ENCODE results near the gene CDK17.
A peak's percentile ranks its signal among the peaks of the same experiment; 100 is the strongest.
"Not testable (repeated sequence)": the region's sequence is repeated elsewhere in the genome, so short reads cannot be mapped to it uniquely, and the experiment has no call there.

CDK17 gene

DNA sequence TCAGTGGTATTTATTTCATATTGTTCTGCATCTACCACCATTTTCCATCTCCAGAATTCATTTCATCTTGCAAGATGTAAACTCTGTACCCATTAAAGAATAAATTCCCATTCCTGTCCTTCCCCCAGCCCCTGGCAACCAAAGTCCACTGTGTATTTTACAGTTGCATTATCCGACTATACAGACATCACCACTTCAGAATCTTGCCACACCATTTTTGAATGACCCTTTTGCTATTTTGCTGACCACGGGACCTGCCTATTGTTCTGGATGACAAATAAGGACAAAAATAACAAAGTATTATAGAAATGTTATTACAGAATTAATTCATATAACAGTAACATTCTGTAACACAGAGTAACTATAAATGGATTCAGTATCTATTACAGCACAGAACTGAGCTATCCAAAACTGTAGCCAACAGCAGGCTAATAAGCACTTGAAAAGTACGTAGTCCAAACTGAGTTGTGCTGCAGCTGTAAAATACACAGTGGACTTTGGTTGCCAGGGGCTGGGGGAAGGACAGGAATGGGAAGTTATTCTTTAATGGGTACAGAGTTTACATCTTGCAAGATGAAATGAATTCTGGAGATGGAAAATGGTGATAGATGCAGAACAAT, 61.3 kb downstream of the CDK17 start:
- peak overlapping the region; percentile 61 for H3K27ac Mint-ChIP-seq
- peaks cover 10% of the 10 kb centered on the region for H3K9me3 Mint-ChIP-seq (ENCODE audit: low read depth)
- H3K36me3 Mint-ChIP-seq = peaks cover 15% of the 10 kb centered on the region
- no peak overlapping the region for H3K4me3 Mint-ChIP-seq
- H3K27me3 Mint-ChIP-seq = no peaks in the 10 kb centered on the region
- peaks cover 65% of the 10 kb centered on the region for H3K4me1 Mint-ChIP-seq (ENCODE audit: low read depth)

DNA sequence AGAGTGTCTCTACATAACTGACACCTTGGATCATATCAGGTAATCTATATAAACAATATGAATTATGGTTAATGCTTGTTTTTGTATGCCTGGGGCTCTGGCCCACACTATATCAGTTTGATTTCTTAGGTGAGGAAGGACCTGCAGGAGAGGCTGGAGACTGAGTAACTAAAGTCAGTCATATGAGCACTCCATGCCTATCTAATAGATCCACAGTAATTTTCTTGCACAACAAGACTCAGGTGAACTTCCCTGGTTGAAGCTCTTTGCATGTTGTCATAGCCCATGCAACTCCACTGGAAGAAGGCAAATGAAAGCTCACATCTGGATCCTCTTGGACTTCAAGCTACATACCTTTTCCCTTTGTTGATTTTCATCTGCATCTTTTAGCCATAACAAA, 62.3 kb downstream of the CDK17 start:
- H3K4me1 Mint-ChIP-seq (ENCODE audit: low read depth) = peaks cover 58% of the 10 kb centered on the region
- H3K4me3 Mint-ChIP-seq = no peak overlapping the region
- peaks cover 4% of the 10 kb centered on the region for H3K9me3 Mint-ChIP-seq (ENCODE audit: low read depth)
- no peak overlapping the region for H3K27ac Mint-ChIP-seq
- peaks cover 6% of the 10 kb centered on the region for H3K36me3 Mint-ChIP-seq
- H3K27me3 Mint-ChIP-seq = no peaks in the 10 kb centered on the region

DNA sequence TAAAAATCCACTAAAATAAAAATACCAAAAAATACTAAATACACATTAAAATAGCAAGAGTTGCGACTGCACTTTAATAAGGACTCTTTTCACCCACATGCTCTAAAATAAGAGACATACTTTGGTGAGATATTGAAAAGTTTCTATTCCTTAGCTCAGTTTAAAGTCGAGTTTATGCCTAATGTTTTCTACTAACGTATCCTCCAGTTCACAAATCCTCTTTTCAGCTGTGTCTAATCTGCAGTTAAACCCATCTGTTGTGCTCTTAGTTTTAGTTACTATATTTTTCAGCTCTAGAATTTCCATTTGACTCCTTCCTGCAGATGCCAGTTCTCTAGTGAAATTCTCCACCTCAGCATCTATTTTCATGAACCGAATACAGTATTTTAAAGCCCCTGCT, 63.8 kb downstream of the CDK17 start:
- no peaks in the 10 kb centered on the region for H3K27me3 Mint-ChIP-seq
- H3K36me3 Mint-ChIP-seq = peaks cover 9% of the 10 kb centered on the region
- peaks cover 51% of the 10 kb centered on the region for H3K4me1 Mint-ChIP-seq (ENCODE audit: low read depth)
- no peak overlapping the region for H3K4me3 Mint-ChIP-seq
- H3K27ac Mint-ChIP-seq = no peak overlapping the region
- H3K9me3 Mint-ChIP-seq (ENCODE audit: low read depth) = peaks cover 4% of the 10 kb centered on the region

DNA sequence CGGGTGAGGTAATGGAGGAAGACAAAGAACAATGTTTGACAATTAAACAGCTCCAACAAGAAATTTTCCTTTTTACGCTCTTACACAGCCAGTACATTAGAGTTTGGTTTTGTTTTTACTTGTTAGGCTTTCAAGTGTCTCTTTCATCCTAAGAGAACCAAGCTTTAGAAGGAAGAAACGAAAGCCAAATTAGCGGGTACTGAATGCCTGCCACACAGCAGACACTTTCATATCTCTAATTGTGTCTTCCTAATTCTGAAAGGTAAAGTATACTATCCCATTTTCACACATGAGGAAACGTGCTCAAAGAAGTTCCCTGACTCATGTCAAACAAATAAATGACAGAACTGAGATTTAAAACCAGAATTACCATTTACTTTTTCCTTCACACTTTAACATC, 65.0 kb downstream of the CDK17 start:
- H3K27ac Mint-ChIP-seq = peak overlapping the region; percentile 13
- H3K36me3 Mint-ChIP-seq = peaks cover 9% of the 10 kb centered on the region
- H3K9me3 Mint-ChIP-seq (ENCODE audit: low read depth) = peaks cover 4% of the 10 kb centered on the region
- H3K4me1 Mint-ChIP-seq (ENCODE audit: low read depth) = peaks cover 46% of the 10 kb centered on the region
- H3K27me3 Mint-ChIP-seq = no peaks in the 10 kb centered on the region
- H3K4me3 Mint-ChIP-seq = peak overlapping the region; percentile 30

DNA sequence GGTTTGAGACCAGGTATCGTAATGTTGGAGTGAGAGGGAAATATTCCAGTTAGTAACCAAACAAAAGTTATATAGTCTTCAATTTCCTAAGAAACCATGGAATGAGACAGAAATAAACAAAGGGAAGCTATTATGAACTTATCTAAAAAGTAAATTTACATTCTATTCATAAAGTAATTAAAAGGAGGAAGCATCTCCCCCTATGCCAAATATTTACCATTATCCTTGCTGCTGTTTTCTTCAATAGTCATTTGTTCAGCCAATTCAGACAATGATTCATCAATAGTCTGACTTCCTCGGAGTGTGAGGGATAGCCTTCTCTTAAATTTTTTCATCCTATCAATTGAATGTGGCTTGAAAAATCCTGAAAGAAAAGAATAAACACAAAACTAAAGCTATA, 65.7 kb downstream of the CDK17 start:
- H3K9me3 Mint-ChIP-seq (ENCODE audit: low read depth) = peaks cover 4% of the 10 kb centered on the region
- H3K27ac Mint-ChIP-seq = no peak overlapping the region
- peaks cover 9% of the 10 kb centered on the region for H3K36me3 Mint-ChIP-seq
- no peak overlapping the region for H3K4me3 Mint-ChIP-seq
- H3K4me1 Mint-ChIP-seq (ENCODE audit: low read depth) = peaks cover 51% of the 10 kb centered on the region
- H3K27me3 Mint-ChIP-seq = no peaks in the 10 kb centered on the region

DNA sequence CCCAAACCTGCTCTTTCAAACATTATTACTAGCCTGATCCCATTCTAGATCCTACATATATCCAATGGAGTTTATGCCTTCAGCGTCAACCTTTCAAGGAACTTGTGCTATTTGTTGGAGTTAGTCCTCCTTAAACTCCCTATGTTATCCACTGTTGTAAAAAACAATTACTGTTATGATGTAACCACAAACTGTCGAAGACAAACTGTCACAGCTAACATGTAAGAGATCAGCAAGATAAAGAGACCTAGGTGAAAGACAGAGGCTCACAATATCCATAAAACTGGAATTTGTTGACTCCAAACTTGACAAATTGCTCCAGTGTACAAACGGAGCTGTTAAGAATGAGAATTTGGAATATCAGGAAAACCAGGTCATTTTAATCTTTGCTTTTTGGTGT, 70.7 kb downstream of the CDK17 start:
- Mint-ChIP-seq H3K4me3 (no peak overlapping the region), H3K27ac (peak overlapping the region; percentile 74)

DNA sequence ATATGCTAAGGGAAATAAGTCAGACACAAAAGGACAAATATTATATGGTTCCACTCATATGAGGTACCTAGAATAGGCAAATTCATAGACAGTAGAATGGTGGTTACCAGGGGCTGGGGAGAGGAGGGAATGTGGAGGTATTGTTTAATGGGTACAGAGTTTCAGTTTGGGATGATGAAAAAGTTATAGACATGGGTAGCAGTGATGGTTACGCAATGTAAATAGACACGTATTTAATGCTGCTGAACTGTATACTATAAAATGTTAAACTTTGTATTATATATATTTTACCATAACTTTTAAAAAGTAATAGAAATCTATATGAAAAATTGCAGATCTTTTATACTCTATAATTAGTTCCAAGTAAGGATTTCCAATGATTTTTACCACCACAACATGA, 71.2 kb downstream of the CDK17 start:
- peaks cover 14% of the 10 kb centered on the region for H3K36me3 Mint-ChIP-seq

More for the DNA sequence above, 70.7 kb downstream of the CDK17 start:
- H3K9me3 Mint-ChIP-seq (ENCODE audit: low read depth) = no peaks in the 10 kb centered on the region
- peaks cover 63% of the 10 kb centered on the region for H3K4me1 Mint-ChIP-seq (ENCODE audit: low read depth)
- H3K36me3 Mint-ChIP-seq = peaks cover 12% of the 10 kb centered on the region
- H3K27me3 Mint-ChIP-seq = no peaks in the 10 kb centered on the region

DNA sequence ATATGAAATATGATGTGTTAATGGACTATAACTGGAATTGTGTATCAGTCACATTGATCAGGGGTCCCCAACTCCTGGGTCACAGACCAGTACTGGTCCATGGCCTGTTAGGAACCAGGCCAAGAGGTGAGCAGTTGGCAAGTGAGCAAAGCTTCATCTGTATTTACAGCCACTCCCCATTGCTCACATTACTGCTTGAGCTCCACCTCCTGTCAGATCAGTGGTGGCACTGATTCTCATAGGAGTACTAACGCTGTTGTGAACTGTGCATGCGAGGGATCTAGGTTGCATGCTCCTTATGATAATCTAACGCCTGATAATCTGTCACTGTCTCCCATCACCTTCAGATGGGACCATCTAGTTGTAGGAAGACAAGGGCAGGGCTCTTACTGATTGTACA, 72.3 kb downstream of the CDK17 start:
- Mint-ChIP-seq H3K27me3 (no peaks in the 10 kb centered on the region), H3K9me3 (ENCODE audit: low read depth) (no peaks in the 10 kb centered on the region), H3K4me3 (no peak overlapping the region), H3K27ac (peak overlapping the region; percentile 54), H3K4me1 (ENCODE audit: low read depth) (peaks cover 58% of the 10 kb centered on the region), H3K36me3 (peaks cover 19% of the 10 kb centered on the region)

More for the DNA sequence above, 71.2 kb downstream of the CDK17 start:
- Mint-ChIP-seq H3K9me3 (ENCODE audit: low read depth) (no peaks in the 10 kb centered on the region), H3K27ac (peak overlapping the region; percentile 54), H3K4me3 (no peak overlapping the region), H3K4me1 (ENCODE audit: low read depth) (peaks cover 58% of the 10 kb centered on the region), H3K27me3 (no peaks in the 10 kb centered on the region)

DNA sequence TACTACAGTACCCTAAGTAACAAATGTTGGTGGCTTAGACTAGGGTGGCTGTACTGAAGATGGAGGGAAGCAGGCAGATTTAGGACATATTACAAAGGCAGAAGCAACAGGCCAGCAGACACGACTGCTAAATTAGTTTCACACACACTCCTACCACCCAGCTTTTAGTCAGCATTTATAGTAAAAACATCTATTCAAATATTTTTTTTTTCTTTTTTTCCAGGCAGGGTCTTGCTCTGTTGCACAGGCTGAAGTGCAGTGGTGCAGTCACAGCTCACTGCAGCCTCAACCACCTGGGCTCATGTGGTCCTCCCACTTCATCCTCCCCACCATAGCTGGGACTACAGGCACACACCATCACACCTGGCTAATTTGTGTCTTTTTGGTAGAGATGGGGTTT, 72.9 kb downstream of the CDK17 start:
- Mint-ChIP-seq H3K27me3 (no peaks in the 10 kb centered on the region), H3K4me1 (ENCODE audit: low read depth) (peaks cover 58% of the 10 kb centered on the region), H3K27ac (peak overlapping the region; percentile 54), H3K36me3 (peaks cover 22% of the 10 kb centered on the region), H3K9me3 (ENCODE audit: low read depth) (peaks cover 1% of the 10 kb centered on the region), H3K4me3 (no peak overlapping the region)

DNA sequence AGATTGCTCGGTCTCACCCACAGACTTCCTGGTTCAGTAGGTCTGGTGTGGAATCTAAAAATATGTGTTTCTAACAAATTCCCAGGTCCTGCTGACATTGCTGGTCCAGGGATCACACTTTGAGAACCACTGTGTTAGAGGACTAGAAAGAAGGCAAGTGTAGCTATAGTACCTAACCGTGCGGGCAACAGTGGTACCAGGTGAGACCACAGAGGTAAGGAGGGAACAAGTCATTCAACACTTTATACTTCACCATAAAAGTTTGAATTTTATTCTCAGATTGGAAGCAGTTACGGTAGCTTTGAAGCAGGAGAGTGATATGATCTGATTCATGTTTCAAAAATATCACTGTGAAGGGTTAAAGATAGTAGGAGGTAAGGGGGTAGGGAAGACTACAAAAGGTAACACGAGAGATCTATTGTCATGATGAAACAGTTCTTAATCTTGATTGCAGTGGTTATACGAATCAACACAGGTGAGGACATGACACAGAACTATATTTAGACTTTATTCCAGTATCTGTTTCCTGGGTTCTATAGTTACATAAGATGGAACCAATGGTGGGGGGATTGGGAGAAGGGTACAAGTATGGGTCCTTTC, 73.5 kb downstream of the CDK17 start:
- Mint-ChIP-seq H3K4me1 (ENCODE audit: low read depth) (peaks cover 56% of the 10 kb centered on the region), H3K27ac (peak overlapping the region; percentile 54), H3K36me3 (peaks cover 25% of the 10 kb centered on the region), H3K27me3 (no peaks in the 10 kb centered on the region), H3K9me3 (ENCODE audit: low read depth) (peaks cover 7% of the 10 kb centered on the region), H3K4me3 (peak overlapping the region; percentile 25)

DNA sequence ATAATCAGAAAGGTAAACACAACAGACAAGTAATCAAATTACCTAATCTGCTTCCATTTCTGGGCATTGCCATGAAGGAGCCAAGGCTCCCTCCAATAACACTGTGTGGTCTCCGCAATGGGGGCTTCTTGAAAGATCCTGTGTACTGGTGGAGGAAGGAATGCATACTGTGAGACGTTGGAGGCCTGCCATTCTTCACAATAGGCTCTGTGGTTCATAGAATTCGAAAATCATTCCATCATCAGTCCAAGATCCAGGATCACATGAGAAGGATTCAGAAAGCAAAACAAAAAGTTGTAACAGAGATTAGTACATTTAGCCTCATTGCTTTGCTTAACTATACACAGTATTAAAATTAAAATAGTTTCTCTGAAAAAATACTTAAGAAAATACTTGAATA, 76.3 kb downstream of the CDK17 start:
- no peak overlapping the region for H3K27ac Mint-ChIP-seq
- no peaks in the 10 kb centered on the region for H3K27me3 Mint-ChIP-seq
- peaks cover 41% of the 10 kb centered on the region for H3K4me1 Mint-ChIP-seq (ENCODE audit: low read depth)
- H3K9me3 Mint-ChIP-seq (ENCODE audit: low read depth) = peaks cover 7% of the 10 kb centered on the region
- H3K4me3 Mint-ChIP-seq = no peak overlapping the region
- H3K36me3 Mint-ChIP-seq = peaks cover 25% of the 10 kb centered on the region

DNA sequence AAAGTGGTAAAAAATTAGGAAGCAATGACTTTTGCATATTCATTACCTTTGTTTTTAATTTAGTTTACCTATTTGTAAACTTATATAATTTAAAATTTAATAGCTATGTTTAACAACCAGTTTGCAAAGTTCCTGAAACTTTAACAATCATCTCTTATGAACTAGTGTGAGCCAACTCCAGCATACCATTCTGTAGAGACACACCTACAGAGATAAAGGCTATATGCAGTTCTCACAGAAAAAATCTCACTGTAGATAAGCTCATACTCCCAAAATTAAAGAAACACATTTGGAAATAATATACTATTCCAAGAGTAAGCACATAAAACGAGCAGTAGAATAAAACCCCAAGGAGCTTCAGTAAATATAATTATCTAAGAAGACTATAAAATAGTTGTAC, 77.5 kb downstream of the CDK17 start:
- no peak overlapping the region for H3K27ac Mint-ChIP-seq
- H3K4me3 Mint-ChIP-seq = no peak overlapping the region
- H3K27me3 Mint-ChIP-seq = no peaks in the 10 kb centered on the region
- H3K4me1 Mint-ChIP-seq (ENCODE audit: low read depth) = peaks cover 30% of the 10 kb centered on the region
- H3K36me3 Mint-ChIP-seq = peaks cover 21% of the 10 kb centered on the region
- peaks cover 7% of the 10 kb centered on the region for H3K9me3 Mint-ChIP-seq (ENCODE audit: low read depth)

DNA sequence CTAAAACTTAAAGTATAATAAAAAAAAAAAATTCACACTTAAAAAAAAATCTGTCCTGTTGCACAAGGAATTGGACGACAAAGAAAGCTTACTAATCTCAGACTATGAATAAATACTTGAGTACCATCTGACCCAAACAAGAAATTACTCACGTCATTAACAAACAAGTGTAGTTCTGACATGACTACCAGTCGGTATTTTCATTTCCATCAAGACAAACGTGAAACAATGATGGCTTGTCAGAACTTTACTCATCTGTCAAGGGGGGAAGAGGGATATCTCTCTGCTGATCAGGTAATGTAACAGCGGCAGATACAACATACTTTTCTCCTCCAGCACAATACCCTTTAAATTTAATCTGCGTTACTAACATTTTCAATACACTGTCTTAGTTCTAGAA, 78.3 kb downstream of the CDK17 start:
- peaks cover 22% of the 10 kb centered on the region for H3K4me1 Mint-ChIP-seq (ENCODE audit: low read depth)
- no peaks in the 10 kb centered on the region for H3K27me3 Mint-ChIP-seq
- H3K36me3 Mint-ChIP-seq = peaks cover 21% of the 10 kb centered on the region
- no peak overlapping the region for H3K4me3 Mint-ChIP-seq
- no peak overlapping the region for H3K27ac Mint-ChIP-seq
- peaks cover 7% of the 10 kb centered on the region for H3K9me3 Mint-ChIP-seq (ENCODE audit: low read depth)

DNA sequence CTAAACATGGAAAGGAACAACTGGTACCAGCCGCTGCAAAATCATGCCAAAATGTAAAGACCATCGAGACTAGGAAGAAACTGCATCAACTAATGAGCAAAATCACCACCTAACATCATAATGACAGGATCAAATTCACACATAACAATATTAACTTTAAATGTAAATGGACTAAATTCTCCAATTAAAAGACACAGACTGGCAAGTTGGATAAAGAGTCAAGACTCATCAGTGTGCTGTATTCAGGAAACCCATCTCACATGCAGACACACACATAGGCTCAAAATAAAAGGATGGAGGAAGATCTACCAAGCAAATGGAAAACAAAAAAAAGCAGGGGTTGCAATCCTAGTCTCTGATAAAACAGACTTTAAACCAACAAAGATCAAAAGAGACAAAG, 82.4 kb downstream of the CDK17 start:
- H3K4me1 Mint-ChIP-seq (ENCODE audit: low read depth) = peaks cover 21% of the 10 kb centered on the region
- H3K36me3 Mint-ChIP-seq; H3K9me3 Mint-ChIP-seq (ENCODE audit: low read depth); H3K4me3 Mint-ChIP-seq; H3K27ac Mint-ChIP-seq; H3K27me3 Mint-ChIP-seq: not testable (repeated sequence)

DNA sequence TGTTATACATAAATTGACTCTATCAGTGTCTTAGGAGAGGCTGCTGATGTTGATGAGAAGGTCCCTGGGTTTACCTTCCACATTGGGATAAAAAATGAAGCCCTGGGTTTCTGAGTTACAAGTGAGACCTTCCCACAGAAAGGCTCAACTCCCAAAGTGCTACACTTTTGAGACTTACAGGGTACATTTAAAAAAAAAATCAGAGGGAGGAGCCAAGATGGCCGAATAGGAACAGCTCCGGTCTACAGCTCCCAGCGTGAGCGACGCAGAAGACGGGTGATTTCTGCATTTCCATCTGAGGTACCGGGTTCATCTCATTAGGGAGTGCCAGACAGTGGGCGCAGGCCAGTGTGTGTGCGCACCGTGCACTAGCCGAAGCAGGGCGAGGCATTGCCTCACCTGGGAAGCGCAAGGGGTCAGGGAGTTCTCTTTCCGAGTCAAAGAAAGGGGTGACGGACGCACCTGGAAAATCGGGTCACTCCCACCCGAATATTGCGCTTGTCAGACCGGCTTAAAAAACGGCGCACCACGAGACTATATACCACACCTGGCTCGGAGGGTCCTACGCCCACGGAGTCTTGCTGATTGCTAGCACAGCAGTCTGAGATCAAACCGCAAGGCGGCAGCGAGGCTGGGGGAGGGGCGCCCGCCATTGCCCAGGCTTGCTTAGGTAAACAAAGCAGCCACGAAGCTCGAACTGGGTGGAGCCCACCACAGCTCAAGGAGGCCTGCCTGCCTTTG, 84.3 kb downstream of the CDK17 start:
- H3K36me3 Mint-ChIP-seq; H3K9me3 Mint-ChIP-seq (ENCODE audit: low read depth); H3K27me3 Mint-ChIP-seq: not testable (repeated sequence)
- peak overlapping the region; percentile 84 for H3K27ac Mint-ChIP-seq
- H3K4me1 Mint-ChIP-seq (ENCODE audit: low read depth) = peaks cover 19% of the 10 kb centered on the region
- peak overlapping the region; percentile 88 for H3K4me3 Mint-ChIP-seq

Data from activated naive CD8-positive, alpha-beta T cell (primary cell).